Measurements from ENCODE around the gene EARS2.
A peak's percentile ranks its signal among the peaks of the same experiment; 100 is the strongest.
"Not testable (repeated sequence)": the region's sequence is repeated elsewhere in the genome, so short reads cannot be mapped to it uniquely, and the experiment has no call there.

The EARS2 gene

GRCh38 chr16:23504453-23505179 lies 52.5 kb downstream of the EARS2 start:
- peak; percentile 94 for DNase-seq

GRCh38 chr16:23504076-23504452 lies 53.1 kb downstream of the EARS2 start:
- peak; percentile 31 for DNase-seq

GRCh38 chr16:23502466-23502865 lies 54.7 kb downstream of the EARS2 start:
- no peak for DNase-seq

GRCh38 chr16:23501291-23501690 lies 55.9 kb downstream of the EARS2 start:
- DNase-seq: no peak

- DNase-seq: peak; percentile 84
These were observed 56.3 kb downstream of the EARS2 start for GRCh38 chr16:23500862-23501225.

GRCh38 chr16:23500212-23500861 lies 56.8 kb downstream of the EARS2 start:
- no peak for DNase-seq

- no peak for DNase-seq
These were observed 57.3 kb downstream of the EARS2 start for GRCh38 chr16:23499801-23500200.

- no peak for DNase-seq
These were observed 58.3 kb downstream of the EARS2 start for GRCh38 chr16:23498863-23499262.

- DNase-seq: no peak
These were observed 59.6 kb downstream of the EARS2 start for GRCh38 chr16:23497543-23497868.

- DNase-seq: peak; percentile 27
These were observed 60.2 kb downstream of the EARS2 start for GRCh38 chr16:23496821-23497542.

- no peak for DNase-seq
These were observed 61.5 kb downstream of the EARS2 start for GRCh38 chr16:23495671-23496070.

GRCh38 chr16:23494188-23494587 lies 63.0 kb downstream of the EARS2 start:
- no peak for DNase-seq

- no peak for DNase-seq
These were observed 65.4 kb downstream of the EARS2 start for GRCh38 chr16:23491490-23492391.

GRCh38 chr16:23486480-23486879 lies 70.7 kb downstream of the EARS2 start:
- no peak for DNase-seq

GRCh38 chr16:23485841-23486240 lies 71.3 kb downstream of the EARS2 start:
- DNase-seq: no peak

GRCh38 chr16:23485257-23485614 lies 71.9 kb downstream of the EARS2 start:
- no peak for DNase-seq

- no peak for DNase-seq
These were observed 72.5 kb downstream of the EARS2 start for GRCh38 chr16:23484510-23485256.

GRCh38 chr16:23483492-23483891 lies 73.7 kb downstream of the EARS2 start:
- DNase-seq: not testable (repeated sequence)

- no peak for DNase-seq
These were observed 74.4 kb downstream of the EARS2 start for GRCh38 chr16:23482778-23483177.

GRCh38 chr16:23480257-23480656 lies 76.9 kb downstream of the EARS2 start:
- DNase-seq: no peak

GRCh38 chr16:23479138-23479537 lies 78.0 kb downstream of the EARS2 start:
- DNase-seq: no peak

GRCh38 chr16:23478566-23478965 lies 78.6 kb downstream of the EARS2 start:
- no peak for DNase-seq

GRCh38 chr16:23476289-23476688 lies 80.9 kb downstream of the EARS2 start:
- no peak for DNase-seq

Data from inflammatory macrophage treated with lipopolysaccharide for 4 hours (primary cell).